CD4-positive, alpha-beta T cell (primary cell): ENCODE data around the gene KANK2. TPM values are rescaled to one million over a fixed set of nuclear protein-coding genes. Genes with fewer than 3 reads are reported as not detected.

Experiments
- ATAC-seq: fragments of 200-7000 bp; cut with Tn5 transposase; one replicate; pipeline ENCODE4 v1.10.0; 2022; ENCODE audit warnings: mild to moderate bottlenecking; ENCODE audit not compliant: poor library complexity
- CTCF ChIA-PET: fragments of 350-600 bp; sonication (Branson Sonifier 250); formaldehyde crosslinking; loops from one replicate; lab custom pipeline; 2021; ENCODE audit warnings: antibody characterized with exemption, inconsistent platforms; lab: Charles Lee
- POLR2A ChIA-PET: fragments of 350-600 bp; sonication (Branson Sonifier 250); formaldehyde crosslinking; loops from one replicate; lab custom pipeline; 2021; ENCODE audit warnings: antibody characterized with exemption, inconsistent platforms; lab: Charles Lee
- DNase-seq, 14 experiments: peaks; one replicate each; pipeline ENCODE4 v3.0.0-alpha.2; 2013 to 2020; ENCODE audit warnings: mixed read lengths in 2 of 14
- H3K27ac ChIP-seq, 2 donors: one replicate each; pipeline versions ENCODE4 v1.5.1 to v1.7.0; 2013; ENCODE audit warnings: low read length in 2 of 2, low read depth in 1 of 2, mild to moderate bottlenecking in 1 of 2
- H3K27me3 ChIP-seq, 2 experiments: 1 replicate in 1 of 2; 2 replicates in 1 of 2; pipeline versions ENCODE4 v1.6.1 to v1.7.0; 2013; ENCODE audit warnings: low read length in 2 of 2, control low read depth in 1 of 2, mild to moderate bottlenecking in 1 of 2, moderate library complexity in 1 of 2; ENCODE audit not compliant: insufficient read depth in 2 of 2, control insufficient read depth in 1 of 2
- H3K36me3 ChIP-seq: one replicate; pipeline ENCODE4 v1.6.1; 2013; ENCODE audit warnings: low read length, control low read depth; ENCODE audit not compliant: insufficient read depth
- H3K4me1 ChIP-seq: one replicate; pipeline ENCODE4 v1.6.1; 2013; ENCODE audit warnings: low read length, control low read depth; ENCODE audit not compliant: insufficient read depth
- H3K4me3 ChIP-seq: one replicate; pipeline ENCODE4 v1.5.1; 2013; ENCODE audit warnings: mild to moderate bottlenecking, low read length, moderate library complexity
- H3K9me3 ChIP-seq, 2 experiments: 1 replicate in 1 of 2; 2 replicates in 1 of 2; pipeline versions ENCODE4 v1.6.1 to v1.7.0; 2013; ENCODE audit warnings: low read length in 2 of 2, mild to moderate bottlenecking in 2 of 2, control low read depth in 1 of 2, moderate library complexity in 1 of 2; ENCODE audit not compliant: control insufficient read depth in 1 of 2, insufficient read depth in 1 of 2
- H3K27ac Mint-ChIP-seq: one replicate; pipeline ENCODE4 v1.8.0; 2020; ENCODE audit warnings: mixed read lengths
- H3K27me3 Mint-ChIP-seq: one replicate; pipeline ENCODE4 v1.8.0; 2021; ENCODE audit warnings: mixed read lengths
- H3K36me3 Mint-ChIP-seq: one replicate; pipeline ENCODE4 v1.8.0; 2021; ENCODE audit warnings: low read depth, mixed read lengths
- H3K4me1 Mint-ChIP-seq: one replicate; pipeline ENCODE4 v1.8.0; 2021; ENCODE audit warnings: low read depth, mixed read lengths
- H3K4me3 Mint-ChIP-seq: one replicate; pipeline ENCODE4 v1.8.0; 2020; ENCODE audit warnings: mild to moderate bottlenecking, mixed read lengths
- H3K9me3 Mint-ChIP-seq: one replicate; pipeline ENCODE4 v1.8.0; 2020; ENCODE audit warnings: mixed read lengths
- intact Hi-C, 2 experiments: fragments of 100-400 bp; cut with DNase I in 1 of 2; cut with micrococcal nuclease in 1 of 2; formaldehyde crosslinking; loops; one replicate each; pipeline versions ENCODE4 v1.15.1 to v1.9.0; 2023 to 2025; cut with DNase I, micrococcal nuclease
- total RNA-seq, 174 experiments: library from RNA in 2 of 174; stranded (reverse) in 2 of 174; gene quantifications; one replicate each; pipeline ENCODE4 v1.2.3 and lab custom pipeline; 2021 to 2026
- TF ChIP-seq, protein P1 (sequence below): fragments of 200-600 bp; IDR thresholded peaks from one replicate; pipeline ENCODE4 v1.8.0; 2022; ENCODE audit warnings: antibody characterized with exemption, mild to moderate bottlenecking

KANK2 gene
- total RNA-seq, 2 experiments from 2014 or later = not detected

DNA sequence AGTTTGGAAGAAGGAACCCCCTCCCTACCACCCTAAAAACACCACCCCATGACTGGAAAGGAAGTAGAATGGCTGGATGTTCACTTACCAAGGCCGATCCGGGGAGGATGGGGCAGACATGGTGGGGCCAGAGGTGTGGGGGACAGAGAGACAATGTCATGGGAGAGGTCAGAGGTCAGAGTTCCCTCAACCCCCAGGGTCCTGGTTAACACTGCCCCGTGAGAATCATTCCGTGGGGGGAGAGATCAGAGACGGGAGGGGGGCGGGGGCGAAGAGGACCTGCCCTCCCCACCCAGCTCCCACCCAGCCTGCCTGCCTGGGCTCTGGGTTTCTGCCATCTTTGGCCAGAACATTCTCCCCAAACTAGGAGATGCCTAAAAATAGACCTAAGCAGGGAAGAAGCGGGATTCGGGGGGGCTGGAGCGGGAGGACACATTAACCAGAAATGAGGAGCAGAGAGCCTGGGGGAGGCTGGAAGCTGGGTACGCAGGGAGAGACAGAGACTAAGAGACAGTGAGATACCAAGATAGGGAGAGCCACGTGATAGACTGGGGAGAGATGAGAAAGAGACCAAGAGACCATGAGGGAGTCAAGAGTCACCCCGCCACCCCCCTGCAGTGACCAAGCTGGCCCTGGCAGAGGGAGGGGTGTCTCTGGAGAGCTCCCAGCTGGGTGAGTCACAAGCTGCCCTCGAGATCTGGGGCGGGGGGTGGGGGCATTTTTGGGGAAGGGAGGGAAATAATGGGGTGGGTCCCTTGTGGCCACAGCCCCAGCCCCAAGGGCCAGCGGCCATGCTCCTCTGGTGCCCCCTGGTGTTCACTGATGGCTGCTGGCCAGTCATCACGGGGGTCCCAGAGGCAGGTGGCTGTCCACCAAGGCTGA, 6.1 kb upstream of the KANK2 start:
- Mint-ChIP-seq H3K4me1 (no peaks in the 10 kb centered on the region), H3K36me3 (no peaks in the 10 kb centered on the region), H3K4me3 (no peak overlapping the region), H3K9me3 (no peaks in the 10 kb centered on the region), H3K27ac (no peak overlapping the region), H3K27me3 (peaks cover 26% of the 10 kb centered on the region)
- no peak overlapping the region for H3K27ac ChIP-seq
- no peak for ATAC-seq
- ChIA-PET POLR2A (interaction anchor here (0.6 kb wide), 1 partner anchor 143 kb away, joined by 3 read pairs; the partner anchor contains the start of gene CCDC159), CTCF (interaction anchor here (0.6 kb wide), 1 partner anchor 77 kb away, joined by 4 read pairs; no protein-coding TSS in a partner anchor)
- DNase-seq = peak in 13 of 14 experiments; percentile 11 to 64 (median 26)
- H3K4me3 ChIP-seq = no peak overlapping the region
- intact Hi-C loops = loop anchor here in 1 of 2 experiments (1.0 to 2.0 kb wide), 3 partner anchors 66 to 261 kb away; no protein-coding TSS in a partner anchor
- H3K27me3 ChIP-seq = peaks cover 0 to 2% of the 10 kb centered on the region in 2 experiments
- H3K9me3 ChIP-seq = no peaks in the 10 kb centered on the region
- no peaks in the 10 kb centered on the region for H3K4me1 ChIP-seq
- no peaks in the 10 kb centered on the region for H3K36me3 ChIP-seq
- TF ChIP-seq, protein P1, sequence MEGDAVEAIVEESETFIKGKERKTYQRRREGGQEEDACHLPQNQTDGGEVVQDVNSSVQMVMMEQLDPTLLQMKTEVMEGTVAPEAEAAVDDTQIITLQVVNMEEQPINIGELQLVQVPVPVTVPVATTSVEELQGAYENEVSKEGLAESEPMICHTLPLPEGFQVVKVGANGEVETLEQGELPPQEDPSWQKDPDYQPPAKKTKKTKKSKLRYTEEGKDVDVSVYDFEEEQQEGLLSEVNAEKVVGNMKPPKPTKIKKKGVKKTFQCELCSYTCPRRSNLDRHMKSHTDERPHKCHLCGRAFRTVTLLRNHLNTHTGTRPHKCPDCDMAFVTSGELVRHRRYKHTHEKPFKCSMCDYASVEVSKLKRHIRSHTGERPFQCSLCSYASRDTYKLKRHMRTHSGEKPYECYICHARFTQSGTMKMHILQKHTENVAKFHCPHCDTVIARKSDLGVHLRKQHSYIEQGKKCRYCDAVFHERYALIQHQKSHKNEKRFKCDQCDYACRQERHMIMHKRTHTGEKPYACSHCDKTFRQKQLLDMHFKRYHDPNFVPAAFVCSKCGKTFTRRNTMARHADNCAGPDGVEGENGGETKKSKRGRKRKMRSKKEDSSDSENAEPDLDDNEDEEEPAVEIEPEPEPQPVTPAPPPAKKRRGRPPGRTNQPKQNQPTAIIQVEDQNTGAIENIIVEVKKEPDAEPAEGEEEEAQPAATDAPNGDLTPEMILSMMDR = peak; percentile 66

DNA sequence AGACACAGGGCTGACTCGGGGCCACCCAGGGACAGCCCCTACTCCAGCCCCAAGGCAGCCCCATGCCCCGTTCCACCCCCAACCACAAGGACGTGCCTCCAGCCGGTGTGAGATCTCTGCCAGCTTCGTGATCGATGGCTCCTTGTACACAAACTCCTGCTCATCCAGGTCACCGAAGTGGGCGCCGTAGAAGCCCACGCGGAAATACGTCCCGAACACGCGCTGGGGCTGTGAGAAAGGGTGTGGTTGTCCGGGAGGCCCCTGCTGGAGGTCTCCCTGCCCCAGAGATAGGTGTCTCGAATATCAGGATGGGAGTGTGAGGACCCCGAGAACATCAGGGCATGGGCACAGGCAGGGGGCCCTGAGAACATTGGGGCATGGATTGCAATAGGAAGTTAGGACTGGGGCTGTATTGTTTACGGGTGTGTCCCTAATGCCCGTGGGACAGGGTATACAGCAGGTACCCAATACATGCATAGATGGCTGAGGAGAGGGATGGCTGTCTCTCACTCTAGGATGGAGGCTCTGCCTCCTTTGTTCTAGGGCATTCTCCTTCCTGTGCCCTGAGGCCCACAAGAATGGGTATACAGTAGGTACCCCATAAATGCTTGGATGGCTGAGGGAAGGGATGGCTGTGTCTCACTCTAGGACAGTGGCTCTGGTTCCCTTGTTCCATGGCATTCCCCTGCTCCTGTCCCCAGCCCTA, 5.3 kb upstream of the KANK2 start:
- peaks cover 26% of the 10 kb centered on the region for H3K27me3 Mint-ChIP-seq
- CTCF ChIA-PET = no interaction called here
- H3K4me1 Mint-ChIP-seq = no peaks in the 10 kb centered on the region

DNA sequence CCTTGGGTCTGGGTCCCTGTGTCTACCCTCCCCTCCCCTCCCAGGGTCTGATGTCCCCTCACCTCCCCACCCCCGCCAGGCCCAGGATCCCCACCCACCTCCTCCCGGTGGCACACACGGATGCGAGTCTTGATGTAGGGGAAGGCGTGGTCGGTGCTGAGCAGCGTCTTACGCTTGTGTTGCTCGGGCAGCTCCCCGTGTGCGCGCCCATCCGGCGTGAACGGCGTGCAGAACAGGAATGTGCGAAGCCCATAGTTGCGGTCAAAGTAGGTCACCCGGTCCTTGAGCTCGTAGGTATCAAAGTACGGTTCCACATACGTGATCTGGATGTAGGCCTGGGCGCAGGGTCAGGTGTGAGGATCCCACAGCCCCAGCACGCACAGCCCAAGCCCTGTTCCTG, 4.4 kb upstream of the KANK2 start:
- Mint-ChIP-seq H3K9me3 (no peaks in the 10 kb centered on the region), H3K4me3 (no peak overlapping the region), H3K4me1 (no peaks in the 10 kb centered on the region), H3K36me3 (no peaks in the 10 kb centered on the region), H3K27me3 (peaks cover 26% of the 10 kb centered on the region), H3K27ac (no peak overlapping the region)
- Histone ChIP-seq H3K36me3 (no peaks in the 10 kb centered on the region), H3K27me3 (peaks cover 3 to 5% of the 10 kb centered on the region in 2 experiments), H3K9me3 (no peaks in the 10 kb centered on the region), H3K4me3 (no peak overlapping the region), H3K27ac (no peak overlapping the region), H3K4me1 (peaks cover 8% of the 10 kb centered on the region)
- ChIA-PET CTCF (no interaction called here), POLR2A (no interaction called here)
- ATAC-seq (no peak), DNase-seq (no peak)
- TF ChIP-seq, protein P1 = no peak
- intact Hi-C loops = no loop called here

More for the DNA sequence above, 5.3 kb upstream of the KANK2 start:
- Mint-ChIP-seq H3K27ac (no peak overlapping the region), H3K36me3 (no peaks in the 10 kb centered on the region), H3K4me3 (no peak overlapping the region), H3K9me3 (no peaks in the 10 kb centered on the region)
- DNase-seq (no peak), ATAC-seq (no peak)
- Histone ChIP-seq H3K36me3 (no peaks in the 10 kb centered on the region), H3K9me3 (no peaks in the 10 kb centered on the region), H3K27me3 (peaks cover 0 to 2% of the 10 kb centered on the region in 2 experiments), H3K4me1 (peaks cover 3% of the 10 kb centered on the region), H3K4me3 (no peak overlapping the region), H3K27ac (no peak overlapping the region)
- TF ChIP-seq, protein P1 = no peak
- POLR2A ChIA-PET = interaction anchor here (0.6 kb wide), 1 partner anchor 144 kb away, joined by 3 read pairs; the partner anchor contains the start of gene CCDC159
- intact Hi-C loops = loop anchor here in 1 of 2 experiments (1.0 kb wide), 1 partner anchor 65 kb away; no protein-coding TSS in a partner anchor
